ENCODE results near the gene ASXL2.

ASXL2 gene

GRCh38 chr2:25690058-25690457 lies 188.2 kb downstream of the ASXL2 start:
- DNase-seq (ENCODE audit: low read depth in 2 of 2) = no peak

- no peak for DNase-seq (ENCODE audit: low read depth in 2 of 2)
Observed at GRCh38 chr2:25688236-25688635, 190.1 kb downstream of the ASXL2 start.

- DNase-seq (ENCODE audit: low read depth in 2 of 2) = no peak
Observed at GRCh38 chr2:25685741-25686140, 192.5 kb downstream of the ASXL2 start.

DNA sequence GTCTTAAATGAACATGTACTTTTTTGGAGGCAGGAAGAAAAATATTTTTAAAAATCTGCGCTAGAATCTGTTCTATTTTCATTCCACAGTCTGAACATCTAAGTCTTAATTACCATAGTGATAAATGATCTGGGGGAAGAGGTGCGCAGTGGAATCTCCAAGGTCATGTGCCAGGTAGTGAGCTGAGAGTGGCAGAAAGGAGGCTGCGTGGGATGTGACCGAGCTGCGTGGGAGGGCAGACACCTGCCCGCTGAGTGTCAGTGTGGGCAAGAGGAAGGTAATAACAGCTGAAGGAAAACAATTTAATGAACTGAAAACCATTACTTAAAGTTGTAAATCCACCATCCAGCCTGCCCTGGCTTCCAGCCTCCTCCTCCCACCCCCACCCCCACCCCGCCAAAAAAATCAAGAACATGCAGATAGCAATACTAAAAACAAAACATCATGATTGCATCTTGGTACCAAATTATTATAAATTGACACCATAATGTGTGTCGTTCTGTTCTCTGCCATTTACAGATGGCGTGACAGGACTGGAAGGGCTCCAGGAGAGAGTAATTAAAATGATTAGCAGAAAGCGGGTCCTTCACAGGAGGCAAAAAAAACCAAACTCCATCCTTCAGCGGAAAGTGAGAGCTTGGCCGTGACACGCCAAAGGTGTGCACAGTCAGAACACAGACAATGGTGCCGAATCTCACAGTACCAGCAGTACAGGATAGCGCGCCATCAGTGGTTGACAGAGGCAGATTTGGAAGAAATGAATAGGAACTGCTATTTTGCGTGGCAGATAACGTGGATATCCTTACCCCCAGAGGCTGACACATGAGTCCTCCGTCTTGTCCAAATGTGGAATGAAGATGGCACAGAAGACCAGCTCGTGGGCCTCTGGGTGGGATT lies 193.5 kb downstream of the ASXL2 start:
- DNase-seq (ENCODE audit: low read depth in 2 of 2) = no peak

Data from activated CD8-positive, alpha-beta memory T cell treated with anti-CD3 and anti-CD28 coated beads for 4 hours (primary cell).